GM19023 (cell line): Measurements from ENCODE around the gene GET3.
"Not testable (repeated sequence)": the region's sequence is repeated elsewhere in the genome, so short reads cannot be mapped to it uniquely, and the experiment has no call there.

Experiments used
- ATAC-seq: cut with Tn5 transposase; IDR thresholded peaks from one replicate; pipeline ENCODE4 v1.9.1; 2021; ENCODE audit warnings: mild to moderate bottlenecking, moderate library complexity; ENCODE audit not compliant: unreplicated experiment

GET3 gene

GRCh38 chr19:12736995-12737834 is at the start of gene GET3:
GET3 (plus strand) TSS chr19:12737497; CDS start chr19:12737506, 9 bp downstream.
- peak; percentile 72 for ATAC-seq

GRCh38 chr19:12689012-12689411 is 48.3 kb upstream of the GET3 start:
- ATAC-seq, result no peak

- no peak for ATAC-seq
Observed at GRCh38 chr19:12689581-12690216, 47.6 kb upstream of the GET3 start.

GRCh38 chr19:12692960-12693359 is 44.3 kb upstream of the GET3 start:
- ATAC-seq, result no peak

GRCh38 chr19:12694641-12695040 is 42.7 kb upstream of the GET3 start:
- no peak for ATAC-seq

- ATAC-seq, result no peak
Observed at GRCh38 chr19:12695096-12695495, 42.2 kb upstream of the GET3 start.

- no peak for ATAC-seq
Observed at GRCh38 chr19:12695514-12695913, 41.8 kb upstream of the GET3 start.

- ATAC-seq, result peak; percentile 19
Observed at GRCh38 chr19:12695997-12696365, 41.3 kb upstream of the GET3 start.

- ATAC-seq, result peak; percentile 66
Observed at GRCh38 chr19:12696366-12697335, 40.6 kb upstream of the GET3 start, which contains the start of gene FBXW9. FBXW9 (minus strand) TSS chr19:12696631; CDS start chr19:12696581, 50 bp downstream.

GRCh38 chr19:12697425-12697824 is 39.9 kb upstream of the GET3 start:
- ATAC-seq, result not testable (repeated sequence)

- no peak for ATAC-seq
Observed at GRCh38 chr19:12698138-12698537, 39.2 kb upstream of the GET3 start.

GRCh38 chr19:12701596-12702282 is 35.6 kb upstream of the GET3 start:
- ATAC-seq, result no peak

- no peak for ATAC-seq
Observed at GRCh38 chr19:12703046-12703445, 34.3 kb upstream of the GET3 start.

- no peak for ATAC-seq
Observed at GRCh38 chr19:12705169-12705568, 32.1 kb upstream of the GET3 start.

GRCh38 chr19:12705654-12706331 is 31.5 kb upstream of the GET3 start:
- no peak for ATAC-seq

GRCh38 chr19:12706332-12706718 is 31.0 kb upstream of the GET3 start:
- no peak for ATAC-seq

- no peak for ATAC-seq
Observed at GRCh38 chr19:12708641-12709040, 28.7 kb upstream of the GET3 start.

- ATAC-seq, result no peak
Observed at GRCh38 chr19:12711187-12711586, 26.1 kb upstream of the GET3 start.

GRCh38 chr19:12712077-12712476 is 25.2 kb upstream of the GET3 start:
- ATAC-seq, result not testable (repeated sequence)

GRCh38 chr19:12713304-12713703 is 24.0 kb upstream of the GET3 start:
- not testable (repeated sequence) for ATAC-seq
